Coronary artery (tissue), 2 donors: Measurements from ENCODE around the gene ZMIZ1.

Experiments
- DNase-seq: peaks from one replicate; pipeline ENCODE4 v3.0.0-alpha.2; 2017; ENCODE audit warnings: low spot score
- H3K27ac ChIP-seq, 2 donors: fragments of 200-600 bp; sonication (generic); one replicate each; pipeline ENCODE4 v1.5.1; 2016 to 2019
- H3K4me3 ChIP-seq: fragments of 200-600 bp; sonication (generic); 2 replicates; pipeline ENCODE4 v1.5.1; 2016; ENCODE audit warnings: mild to moderate bottlenecking, moderate library complexity
- CTCF ChIP-seq: fragments of 200-600 bp; sonication (generic); IDR thresholded peaks from one replicate; pipeline ENCODE4 v1.5.1; 2019; ENCODE audit warnings: antibody characterized with exemption

ZMIZ1 gene

GRCh38 chr10:79219322-79219957 is 150.7 kb downstream of the ZMIZ1 start:
- no peak for TF ChIP-seq CTCF
- Histone ChIP-seq H3K4me3 (no peak overlapping the region), H3K27ac (peak overlapping the region in 1 of 2 donors; percentile 1)
- DNase-seq, result no peak

- no peak overlapping the region for H3K4me3 ChIP-seq
- no peak for TF ChIP-seq CTCF
- DNase-seq, result no peak
- H3K27ac ChIP-seq, result no peak overlapping the region
Measured at GRCh38 chr10:79220307-79220706, 151.5 kb downstream of the ZMIZ1 start.

GRCh38 chr10:79221110-79222051 is 152.6 kb downstream of the ZMIZ1 start:
- H3K4me3 ChIP-seq, result no peak overlapping the region
- no peak for TF ChIP-seq CTCF
- peak overlapping the region in 1 of 2 donors; percentile 65 for H3K27ac ChIP-seq
- no peak for DNase-seq

- H3K4me3 ChIP-seq, result no peak overlapping the region
- no peak for TF ChIP-seq CTCF
- H3K27ac ChIP-seq, result peak overlapping the region in 1 of 2 donors; percentile 65
- DNase-seq, result no peak
Measured at GRCh38 chr10:79222186-79222585, 153.4 kb downstream of the ZMIZ1 start.

GRCh38 chr10:79223091-79224048 is 154.6 kb downstream of the ZMIZ1 start:
- TF ChIP-seq CTCF, result no peak
- DNase-seq, result no peak
- Histone ChIP-seq H3K4me3 (no peak overlapping the region), H3K27ac (peak overlapping the region in 1 of 2 donors; percentile 65)

GRCh38 chr10:79224263-79224949 is 155.6 kb downstream of the ZMIZ1 start:
- DNase-seq, result no peak
- Histone ChIP-seq H3K27ac (peak overlapping the region in 1 of 2 donors; percentile 13), H3K4me3 (no peak overlapping the region)
- TF ChIP-seq CTCF, result no peak
